HepG2 (cell line): Measurements from ENCODE around the gene SLC25A20. TPM values are rescaled to one million over a fixed set of nuclear protein-coding genes. Genes with fewer than 3 reads are reported as not detected.

Experiments
- GABPA ChIP-seq, 2 experiments: IDR thresholded peaks; 2 replicates each; pipeline ENCODE4 v1.6.1; 2011 to 2016; ENCODE audit warnings: low read depth in 2 of 2, low read length in 1 of 2, missing biosample characterization in 1 of 2, missing genetic modification characterization in 1 of 2
- GTF2F1 ChIP-seq: fragments of 150-350 bp; IDR thresholded peaks from 2 replicates; pipeline ENCODE4 v1.6.1; 2014; ENCODE audit warnings: low read length
- HNRNPUL1 ChIP-seq: fragments of 200-400 bp; formaldehyde crosslinking; IDR thresholded peaks from 2 replicates; pipeline ENCODE4 v1.6.1; 2017; ENCODE audit warnings: low read depth, mild to moderate bottlenecking, low read length, moderate library complexity
- HOXA3 ChIP-seq: sonication (generic); formaldehyde crosslinking; IDR thresholded peaks from 2 replicates; pipeline ENCODE4 v1.5.0; 2020; ENCODE audit warnings: missing genetic modification reagents
- KLF16 ChIP-seq, 2 experiments: sonication (generic) in 1 of 2; formaldehyde crosslinking in 1 of 2; IDR thresholded peaks; 2 replicates each; pipeline versions ENCODE4 v1.6.1 to v1.8.0; 2016 to 2023; ENCODE audit warnings: missing genetic modification reagents in 2 of 2, missing compliant biosample characterization in 1 of 2
- NFKB2 ChIP-seq: sonication (generic); formaldehyde crosslinking; IDR thresholded peaks from 2 replicates; pipeline ENCODE4 v1.4.0; 2020; ENCODE audit warnings: missing genetic modification reagents, borderline replicate concordance
- PCBP1 ChIP-seq: fragments of 200-400 bp; formaldehyde crosslinking; IDR thresholded peaks from 2 replicates; pipeline ENCODE4 v1.6.1; 2017; ENCODE audit warnings: mild to moderate bottlenecking, low read depth, low read length, borderline replicate concordance
- REST ChIP-seq, 2 experiments: IDR thresholded peaks; 2 replicates each; pipeline ENCODE4 v1.6.1; 2011 to 2012; ENCODE audit warnings: low read length in 2 of 2, borderline replicate concordance in 1 of 2, low read depth in 1 of 2, mild to moderate bottlenecking in 1 of 2, moderate library complexity in 1 of 2
- THAP8 ChIP-seq: sonication (generic); formaldehyde crosslinking; IDR thresholded peaks from 2 replicates; pipeline ENCODE4 v1.5.1; 2020; ENCODE audit warnings: missing genetic modification reagents, mild to moderate bottlenecking, borderline replicate concordance
- ZHX2 ChIP-seq, 2 experiments: sonication (generic) in 1 of 2; formaldehyde crosslinking in 1 of 2; IDR thresholded peaks; 2 replicates each; pipeline versions ENCODE4 v1.6.1 to v1.9.0; 2014 to 2022; ENCODE audit warnings: antibody characterized with exemption in 1 of 2, borderline replicate concordance in 1 of 2, inconsistent platforms in 1 of 2, low read depth in 1 of 2, missing genetic modification reagents in 1 of 2
- ZNF10 ChIP-seq: sonication (generic); formaldehyde crosslinking; IDR thresholded peaks from 2 replicates; pipeline ENCODE4 v1.4.0; 2020; ENCODE audit warnings: mild to moderate bottlenecking, low read depth, missing genetic modification reagents, borderline replicate concordance
- ZNF17 ChIP-seq: sonication (generic); formaldehyde crosslinking; IDR thresholded peaks from 2 replicates; pipeline ENCODE4 v1.5.0; 2020; ENCODE audit warnings: mild to moderate bottlenecking, missing genetic modification reagents
- polyA plus RNA-seq, 8 experiments: library from polyadenylated mRNA; depleted of rRNA in 3 of 8; stranded (reverse) in 7 of 8; unstranded in 1 of 8; fragments of >200 nt; fragmentation: Illumina TruSeq in 4 of 8; extraction: Trizol in 4 of 8; gene quantifications; 2 replicates each; pipeline versions ENCODE4 v1.2.1 to v1.2.3, GENCODE V29; 2011 to 2016; ENCODE audit warnings: low read depth in 4 of 8, missing spikeins in 1 of 8, mixed read lengths in 1 of 8; ENCODE audit not compliant: insufficient read depth in 1 of 8
- total RNA-seq, 5 experiments: library from RNA; depleted of rRNA; stranded (reverse); fragments of >200 nt; fragmentation: Illumina TruSeq; extraction: Trizol; gene quantifications; 2 replicates each; pipeline ENCODE4 v1.2.3, GENCODE V29; 2016; ENCODE audit warnings: low read depth in 1 of 5

SLC25A20 gene
- total and polyA plus RNA-seq, 2 of the 13 experiments (the other 11 are each of a cell fraction or from before 2014, with no cell fraction given), result 21.1 to 26.6 TPM

GRCh38 chr3:48918388-48919214, 19.9 kb upstream of the SLC25A20 start, which contains the start of gene ARIH2 (continued):
- no peak for TF ChIP-seq REST (IDR thresholded peaks at IDR 0.05; ENCODE audit: borderline replicate concordance in 1 of 2, low read depth in 1 of 2, low read length in 2 of 2)
- TF ChIP-seq NFKB2 (CRISPR knock-in tag), result peak; percentile 74; the same call in 1 of the 2 replicates
- peak; percentile 92 for TF ChIP-seq HOXA3 (CRISPR knock-in tag)
- TF ChIP-seq KLF16 (CRISPR knock-in tag; IDR thresholded peaks at IDR 0.05), result no peak; a peak in 1 of 4 replicates
- peak; percentile 55; the same call in 1 of the 2 replicates for TF ChIP-seq ZHX2 (IDR thresholded peaks at IDR 0.05; ENCODE audit: low read depth)
- peak; percentile 60; the same call in 1 of the 2 replicates for TF ChIP-seq ZHX2 (CRISPR knock-in tag; IDR thresholded peaks at IDR 0.05; ENCODE audit: borderline replicate concordance)
- peak; percentile 93 for TF ChIP-seq GABPA (IDR thresholded peaks at IDR 0.05; ENCODE audit: low read depth, low read length)
- TF ChIP-seq GABPA (CRISPR knock-in tag; IDR thresholded peaks at IDR 0.05; ENCODE audit: low read depth), result peak; percentile 94
- TF ChIP-seq ZNF10 (CRISPR knock-in tag), result no peak
- 0 out of 2 replicates have a peak, but pooled peaks have one; percentile 71 for TF ChIP-seq THAP8
- TF ChIP-seq GTF2F1, result no peak
- TF ChIP-seq PCBP1, result 0 out of 2 replicates have a peak, but pooled peaks have one; percentile 32
- TF ChIP-seq HNRNPUL1, result no peak
- TF ChIP-seq ZNF17 (CRISPR knock-in tag), result no peak
